Measurements from ENCODE around the gene PHLPP2.

Gene PHLPP2

DNA sequence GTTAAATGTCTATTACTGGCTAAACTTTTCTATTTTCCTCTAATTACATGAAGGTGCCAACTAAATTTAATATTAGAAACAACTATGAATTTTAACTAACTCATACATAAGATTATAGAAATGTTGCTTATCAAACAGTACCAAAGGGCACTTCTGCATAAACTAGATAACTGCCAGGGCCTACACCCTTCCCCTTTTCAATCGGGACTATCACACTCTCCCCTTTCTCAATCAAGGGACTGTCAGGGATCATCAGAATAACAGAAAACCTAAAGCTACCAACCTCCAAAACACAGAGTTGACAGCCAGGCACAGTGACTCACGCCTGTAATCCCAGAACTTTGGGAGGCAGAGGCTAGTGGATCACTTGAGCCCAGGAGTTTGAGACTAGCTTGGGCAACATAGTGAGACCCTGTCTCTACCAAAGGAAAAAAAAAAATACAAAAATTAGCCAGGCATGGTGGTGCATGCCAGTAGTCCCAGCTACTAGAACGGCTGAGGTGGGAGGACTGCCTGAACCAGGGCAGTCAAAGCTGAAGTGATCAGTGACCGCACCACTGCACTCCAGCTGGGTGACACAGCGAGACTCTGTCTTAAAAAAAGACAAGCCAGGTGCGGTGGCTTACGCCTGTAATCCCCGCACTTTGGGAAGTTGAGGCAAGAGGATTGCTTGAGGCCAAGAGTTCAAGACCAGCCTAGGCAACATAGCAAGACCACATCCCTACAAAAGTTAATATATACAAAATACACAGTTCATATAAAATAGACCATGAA lies 3.2 kb upstream of the PHLPP2 start:
- TF ChIP-seq POLR2A (IDR thresholded peaks at IDR 0.05; ENCODE audit: low read depth, low read length), result no peak
- DNase-seq (ENCODE audit: insufficient read length, low spot score) (no peak), FAIRE-seq (no peak)

DNA sequence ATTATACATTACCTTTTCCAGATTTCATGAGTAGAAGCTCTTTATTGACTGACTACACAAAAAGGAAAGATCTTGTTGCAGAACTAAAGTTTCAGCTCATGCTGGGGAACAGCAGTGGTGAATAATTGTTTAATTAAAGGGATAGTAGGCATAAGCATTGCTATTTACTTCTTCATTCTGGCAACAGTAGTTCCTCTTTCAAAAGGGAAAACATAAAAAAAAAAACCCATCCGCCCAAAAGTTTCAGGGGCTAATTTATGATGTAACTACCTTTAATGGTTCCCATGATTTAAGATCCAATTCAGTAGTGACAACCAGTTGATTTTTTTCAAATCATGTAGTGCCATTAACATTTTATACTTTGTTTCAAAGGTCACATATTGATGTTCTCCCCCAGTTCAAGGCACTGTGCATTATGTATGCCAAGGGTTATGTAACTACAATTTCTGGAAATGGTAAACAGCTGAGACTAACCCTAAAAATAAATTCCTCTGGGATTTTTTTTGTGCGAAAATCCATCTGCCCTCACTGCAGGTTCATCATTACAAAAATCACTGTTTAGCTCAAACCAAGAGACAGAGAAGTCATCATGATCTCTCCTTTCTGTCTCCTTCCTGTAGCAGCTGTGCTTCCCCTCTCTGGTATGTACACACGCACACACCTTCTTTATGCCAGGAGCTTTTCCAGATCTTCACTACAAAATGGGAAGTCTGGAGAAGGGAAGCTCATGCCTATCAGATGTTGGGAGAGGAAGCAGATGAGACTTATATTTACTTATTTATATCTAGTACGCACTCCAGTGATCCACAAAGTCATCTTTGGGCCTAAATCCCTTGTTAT lies 2.2 kb upstream of the PHLPP2 start:
- DNase-seq (ENCODE audit: insufficient read length, low spot score) (no peak), FAIRE-seq (no peak)
- no peak for TF ChIP-seq POLR2A (IDR thresholded peaks at IDR 0.05; ENCODE audit: low read depth, low read length)

DNA sequence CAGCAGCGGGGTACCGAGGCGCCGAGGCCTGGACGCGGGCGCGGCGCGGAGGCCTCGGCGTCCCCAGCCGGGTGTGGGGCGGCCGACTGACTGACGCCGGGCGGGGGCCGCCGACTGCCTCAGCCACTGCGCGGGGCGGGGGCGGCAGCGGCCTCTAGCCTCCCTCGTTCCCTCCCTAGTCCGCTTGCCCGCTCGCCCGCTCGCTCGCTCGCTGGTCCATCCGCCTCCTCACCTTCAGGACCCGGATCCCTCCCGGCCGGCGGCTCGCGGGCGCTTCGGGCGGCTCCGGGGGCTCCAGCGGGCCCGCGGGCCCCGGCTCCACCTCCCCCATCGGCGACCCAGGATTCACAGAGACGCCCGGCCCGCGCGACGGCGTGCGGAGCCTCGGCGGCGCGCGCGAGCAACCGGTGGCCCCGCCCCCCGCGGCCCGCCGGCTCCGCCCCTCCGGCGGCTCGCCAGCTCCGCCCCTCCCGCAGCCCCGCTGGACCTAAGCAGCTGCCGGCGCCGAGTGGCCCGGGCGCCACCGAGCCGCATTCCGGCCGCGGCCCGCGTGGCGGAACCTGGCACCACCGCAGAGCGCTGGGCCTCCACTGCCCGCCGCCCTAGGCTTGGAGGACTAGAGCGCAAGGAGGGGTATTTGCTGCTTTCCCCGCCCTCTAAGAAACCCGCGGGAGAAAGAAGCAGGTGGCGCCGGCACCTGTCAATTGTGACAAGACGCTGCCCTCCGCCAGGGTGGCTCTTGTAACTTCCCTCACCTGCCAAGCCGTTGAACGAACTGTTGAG lies 773 bp downstream of the PHLPP2 start:
- DNase-seq (ENCODE audit: insufficient read length, low spot score), result peak; percentile 78
- TF ChIP-seq POLR2A (IDR thresholded peaks at IDR 0.05; ENCODE audit: low read depth, low read length), result peak; percentile 23; the same call in 1 of the 2 replicates
- FAIRE-seq, result no peak

DNA sequence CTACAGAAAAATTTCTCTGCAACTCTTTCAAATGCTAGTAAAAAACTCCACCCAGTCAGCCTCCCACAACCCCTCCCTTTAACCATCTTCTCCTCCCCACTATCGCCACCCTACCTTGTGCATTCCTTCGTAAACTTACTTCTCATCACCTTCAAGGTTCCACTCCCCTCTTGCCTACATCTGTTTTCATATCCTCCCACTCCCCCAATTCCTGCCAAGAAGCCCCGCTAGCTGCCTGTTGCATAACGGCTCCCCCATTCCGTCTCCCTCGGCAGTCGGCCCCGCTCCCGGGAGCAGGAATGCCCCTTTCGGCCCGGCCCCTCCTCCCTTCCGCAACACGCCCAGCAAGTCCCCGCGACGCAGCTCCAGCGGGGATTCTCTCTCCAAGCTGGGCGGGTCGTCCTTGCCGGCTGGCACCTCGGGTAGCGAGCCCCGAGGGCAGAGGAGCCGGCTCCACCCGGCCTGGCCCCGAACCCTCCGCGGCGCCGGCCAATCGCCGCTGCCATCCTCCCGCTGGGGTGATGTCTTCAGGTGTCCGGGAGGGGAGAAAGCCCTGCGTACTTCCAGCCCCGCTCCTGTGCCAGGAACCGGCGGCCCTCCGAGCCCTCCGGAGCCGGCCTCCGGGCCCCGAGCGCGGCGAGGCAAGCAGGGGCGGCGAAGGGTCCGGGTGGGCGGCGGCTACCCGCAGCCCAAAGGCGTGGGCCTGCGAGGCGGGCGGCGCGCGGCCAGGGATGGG lies 1.5 kb downstream of the PHLPP2 start:
- DNase-seq (ENCODE audit: insufficient read length, low spot score) (peak; percentile 86), FAIRE-seq (peak; percentile 15)
- peak; percentile 70 for TF ChIP-seq POLR2A (IDR thresholded peaks at IDR 0.05; ENCODE audit: low read depth, low read length)

DNA sequence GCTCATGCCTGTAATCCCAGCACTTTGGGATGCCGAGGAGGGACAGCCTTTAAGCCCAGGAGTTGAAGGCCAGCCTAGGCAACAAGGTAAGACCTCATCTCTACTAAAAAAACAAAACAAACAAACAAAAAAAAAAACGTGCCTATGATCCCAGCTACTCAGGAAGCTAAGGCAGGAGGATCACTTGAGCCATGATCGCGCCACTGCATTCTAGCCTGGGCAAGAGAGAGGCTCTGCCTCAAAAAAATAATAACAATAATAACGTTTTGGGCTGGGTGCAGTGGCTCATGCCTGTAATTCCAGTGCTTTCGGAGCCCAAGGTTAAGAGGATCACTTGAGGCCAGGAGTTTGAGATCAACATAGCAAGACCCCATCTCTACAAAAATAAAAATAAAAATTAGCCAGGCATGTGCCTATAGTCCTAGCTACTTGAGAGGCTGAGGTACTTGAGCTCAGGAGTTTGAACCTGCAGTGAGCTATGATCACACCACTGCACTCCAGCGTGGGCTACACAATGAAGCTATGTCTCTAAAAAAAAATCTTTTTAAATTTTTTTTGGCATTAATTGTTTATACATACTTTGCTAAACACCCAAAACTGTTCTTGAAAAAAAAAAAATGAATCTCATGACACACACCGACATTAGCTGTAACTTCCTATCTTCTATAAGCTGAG lies 3.3 kb downstream of the PHLPP2 start:
- DNase-seq (ENCODE audit: insufficient read length, low spot score) (no peak), FAIRE-seq (no peak)

DNA sequence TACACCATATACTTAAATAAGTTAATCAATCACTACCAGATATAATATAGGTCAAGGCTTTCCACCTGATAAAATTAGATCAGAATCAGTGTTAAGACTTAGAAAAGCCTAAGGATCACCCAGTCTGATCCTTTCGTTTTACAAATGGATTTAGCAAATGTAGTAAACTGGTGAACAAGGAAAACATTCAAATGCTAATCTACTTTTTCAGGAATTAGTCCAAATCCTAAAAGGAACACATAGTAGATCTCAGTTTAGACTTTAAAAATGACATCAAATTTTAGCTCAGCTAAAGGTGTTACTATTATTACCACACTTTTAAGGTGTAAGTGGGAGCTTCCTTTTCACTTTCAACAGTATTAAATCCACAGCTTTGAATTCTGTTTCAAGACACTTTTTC lies 12.0 kb downstream of the PHLPP2 start:
- no peak for TF ChIP-seq POLR2A (IDR thresholded peaks at IDR 0.05; ENCODE audit: low read depth, low read length)
- DNase-seq (ENCODE audit: insufficient read length, low spot score) (no peak), FAIRE-seq (no peak)

More for the DNA sequence above, 3.3 kb downstream of the PHLPP2 start:
- TF ChIP-seq POLR2A (IDR thresholded peaks at IDR 0.05; ENCODE audit: low read depth, low read length), result no peak

DNA sequence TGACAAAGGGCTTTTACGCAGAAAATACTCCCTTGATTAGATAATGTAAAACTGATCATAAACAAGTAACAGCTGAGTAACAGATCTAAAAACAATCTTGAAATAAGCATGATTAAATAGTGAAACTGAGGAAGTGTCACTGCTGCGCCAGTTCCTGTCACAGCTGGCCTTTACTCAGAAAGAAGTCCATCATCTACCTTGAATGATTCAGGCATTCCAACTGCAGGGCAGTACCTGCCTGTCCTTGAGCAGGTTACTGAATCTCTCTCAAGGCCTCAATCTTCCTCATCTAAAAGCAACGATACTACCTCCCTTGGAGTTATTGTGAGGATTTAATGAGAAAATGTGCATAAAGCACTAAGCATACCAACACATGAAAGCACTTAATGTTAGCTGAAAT lies 12.7 kb downstream of the PHLPP2 start:
- DNase-seq (ENCODE audit: insufficient read length, low spot score), result no peak
- FAIRE-seq, result peak; percentile 20
- TF ChIP-seq POLR2A (IDR thresholded peaks at IDR 0.05; ENCODE audit: low read depth, low read length), result no peak

DNA sequence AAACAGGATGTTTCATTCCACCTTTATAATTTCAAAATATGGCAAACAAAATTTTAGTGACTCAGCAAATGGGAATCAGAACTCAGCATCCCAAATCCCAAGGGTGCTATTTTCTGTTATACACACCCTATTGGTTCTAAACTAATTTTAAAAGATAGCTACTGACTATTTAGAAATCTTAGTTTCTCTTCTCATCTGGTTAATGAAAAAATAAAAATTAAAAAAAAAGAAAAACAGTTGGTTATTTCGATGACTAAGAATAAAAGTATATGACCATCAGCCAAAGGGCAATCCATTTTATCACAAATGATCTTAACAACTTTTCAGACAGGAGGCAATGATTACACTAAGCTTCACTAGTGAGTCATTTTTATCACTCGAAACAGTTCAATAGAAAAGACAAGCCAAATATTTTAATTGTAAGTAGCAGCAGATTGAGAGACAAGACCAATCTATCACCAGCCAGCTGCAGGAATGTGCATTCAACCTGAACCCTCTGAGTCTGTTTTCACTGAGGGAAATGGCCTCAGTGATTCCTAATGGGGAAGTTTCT lies 15.2 kb downstream of the PHLPP2 start:
- FAIRE-seq (peak; percentile 88), DNase-seq (ENCODE audit: insufficient read length, low spot score) (no peak)
- no peak for TF ChIP-seq POLR2A (IDR thresholded peaks at IDR 0.05; ENCODE audit: low read depth, low read length)

DNA sequence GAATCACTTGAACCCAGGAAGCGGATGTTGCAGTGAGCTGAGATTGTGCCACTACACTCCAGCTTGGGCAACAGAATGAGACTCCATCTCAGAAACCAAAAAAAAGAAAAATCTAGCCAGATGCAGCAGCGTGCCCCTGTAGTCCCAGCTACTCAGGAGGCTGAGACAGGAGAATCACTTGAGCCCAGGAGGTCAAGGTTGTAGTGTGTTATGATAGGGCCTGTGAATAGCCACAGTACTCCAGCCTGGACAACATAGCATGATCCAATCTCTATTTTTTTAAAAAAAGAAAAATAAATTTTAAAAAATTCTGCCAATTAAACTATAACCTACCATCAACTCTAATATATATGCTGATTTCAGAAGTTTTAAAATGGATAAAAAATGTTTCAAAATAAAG lies 15.8 kb downstream of the PHLPP2 start:
- FAIRE-seq (no peak), DNase-seq (ENCODE audit: insufficient read length, low spot score) (no peak)
- TF ChIP-seq POLR2A (IDR thresholded peaks at IDR 0.05; ENCODE audit: low read depth, low read length), result no peak

DNA sequence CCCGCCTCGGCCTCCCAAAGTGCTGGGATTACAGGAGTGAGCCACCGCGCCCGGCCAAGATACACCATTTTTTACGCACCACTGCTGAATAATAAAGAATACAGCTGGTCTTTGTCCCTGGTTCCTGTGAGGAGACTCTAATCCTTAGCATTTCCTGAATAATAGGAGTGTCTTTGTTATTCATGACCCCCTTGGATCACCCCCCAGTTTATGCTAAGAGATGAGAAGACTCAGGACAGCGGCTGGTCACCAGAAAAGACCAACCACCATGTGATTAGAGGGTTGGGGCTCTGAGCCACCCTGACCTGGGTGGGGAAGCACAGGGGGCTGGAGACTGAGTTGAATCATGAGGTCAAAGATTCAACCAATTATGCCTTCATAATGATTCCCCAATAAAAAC lies 17.3 kb downstream of the PHLPP2 start:
- DNase-seq (ENCODE audit: insufficient read length, low spot score), result no peak
- no peak for FAIRE-seq

DNA sequence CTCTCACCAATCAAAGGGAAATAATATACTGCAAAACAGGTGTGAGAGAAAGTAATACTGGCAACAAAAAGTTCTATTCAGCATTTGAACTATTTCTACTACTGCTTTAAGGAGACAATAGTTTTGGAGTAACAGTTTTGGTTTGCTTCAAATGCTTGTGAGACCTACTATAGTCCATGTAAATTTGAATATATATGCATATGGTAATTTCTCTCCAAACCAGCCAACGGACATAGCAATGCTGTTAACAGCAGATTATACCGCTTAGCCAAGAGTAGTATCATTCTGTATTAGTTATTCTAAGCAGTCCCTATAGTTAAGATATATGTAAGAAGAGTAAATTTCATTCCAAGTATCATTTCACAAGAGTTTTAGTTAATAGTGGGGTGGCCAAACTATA lies 18.5 kb downstream of the PHLPP2 start:
- no peak for FAIRE-seq
- no peak for DNase-seq (ENCODE audit: insufficient read length, low spot score)
- no peak for TF ChIP-seq POLR2A (IDR thresholded peaks at IDR 0.05; ENCODE audit: low read depth, low read length)

More for the DNA sequence above, 17.3 kb downstream of the PHLPP2 start:
- no peak for TF ChIP-seq POLR2A (IDR thresholded peaks at IDR 0.05; ENCODE audit: low read depth, low read length)

DNA sequence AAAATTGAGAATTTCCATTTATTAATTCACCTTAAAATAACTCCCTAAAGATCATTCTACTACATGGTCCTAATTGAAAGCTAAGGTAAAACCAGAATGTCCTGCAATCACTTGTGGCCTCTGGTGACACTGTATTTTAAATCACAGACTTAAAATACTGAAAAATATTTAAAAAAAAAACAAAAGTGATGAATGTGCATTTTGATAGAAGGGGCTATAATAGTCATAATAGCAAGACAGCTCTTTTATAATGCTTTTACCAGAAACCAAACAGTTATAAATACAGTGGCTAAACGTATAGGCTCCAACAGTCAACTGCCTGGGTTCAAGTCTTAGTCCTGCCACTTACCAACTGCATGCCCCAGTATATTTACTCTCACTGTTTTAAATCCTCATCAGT lies 21.2 kb downstream of the PHLPP2 start:
- DNase-seq (ENCODE audit: insufficient read length, low spot score), result no peak
- FAIRE-seq, result no peak
- no peak for TF ChIP-seq POLR2A (IDR thresholded peaks at IDR 0.05; ENCODE audit: low read depth, low read length)

DNA sequence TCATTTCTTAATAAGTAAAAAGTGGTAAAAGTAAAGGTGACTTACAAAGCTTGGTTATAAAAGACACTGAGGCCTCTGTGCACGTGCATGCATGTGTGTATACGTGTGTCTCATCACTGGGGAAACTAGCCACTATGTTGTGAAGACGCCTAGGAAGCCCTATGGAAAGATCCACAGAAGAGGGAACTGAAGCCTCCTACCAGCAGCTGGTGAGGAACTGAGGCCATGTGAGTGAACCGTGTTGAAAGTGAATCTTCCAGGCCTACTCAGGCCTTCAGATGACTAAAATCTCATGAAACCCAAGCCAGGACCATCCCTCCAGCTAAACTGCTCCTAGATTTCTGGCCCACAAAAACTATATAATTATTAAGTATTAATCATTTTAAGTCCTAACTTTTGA lies 23.7 kb downstream of the PHLPP2 start:
- DNase-seq (ENCODE audit: insufficient read length, low spot score), result no peak
- TF ChIP-seq POLR2A (IDR thresholded peaks at IDR 0.05; ENCODE audit: low read depth, low read length), result no peak
- FAIRE-seq, result no peak
